Kidney (tissue), 14 donors: ENCODE measurements around the gene OR2S2. TPM values are rescaled to one million over a fixed set of nuclear protein-coding genes. Genes with fewer than 3 reads are reported as not detected.
"Not testable (repeated sequence)": the region's sequence is repeated elsewhere in the genome, so short reads cannot be mapped to it uniquely, and the experiment has no call there.

ENCODE experiments used
- DNase-seq, 5 donors: peaks; one replicate each; pipeline ENCODE4 v3.0.0-alpha.2; 2013 to 2020
- FAIRE-seq: peaks from 2 replicates; lab custom pipeline; 2012; peaks lifted over from hg19 to GRCh38; lab: Jason Lieb, UNC
- H3K27ac ChIP-seq, 2 donors: one replicate each; pipeline ENCODE4 v1.7.0; 2013; ENCODE audit warnings: low read depth in 2 of 2, low read length in 2 of 2, inconsistent platforms in 1 of 2
- H3K27me3 ChIP-seq: one replicate; pipeline ENCODE4 v1.7.1; 2013; ENCODE audit warnings: low read length, inconsistent platforms; ENCODE audit not compliant: control insufficient read depth, insufficient read depth
- H3K36me3 ChIP-seq, 3 donors: one replicate each; pipeline versions ENCODE4 v1.7.0 to v1.7.1; 2013; ENCODE audit warnings: low read length in 3 of 3, control low read depth in 1 of 3, inconsistent platforms in 1 of 3; ENCODE audit not compliant: insufficient read depth in 3 of 3, control insufficient read depth in 2 of 3
- H3K4me1 ChIP-seq, 3 donors: one replicate each; pipeline versions ENCODE4 v1.7.0 to v1.7.1; 2013; ENCODE audit warnings: low read length in 3 of 3, inconsistent platforms in 1 of 3, low read depth in 1 of 3; ENCODE audit not compliant: control insufficient read depth in 2 of 3, insufficient read depth in 2 of 3
- H3K4me3 ChIP-seq, 3 donors: one replicate each; pipeline versions ENCODE4 v1.7.0 to v1.8.1; 2013; ENCODE audit warnings: low read length in 3 of 3, control low read depth in 1 of 3, inconsistent platforms in 1 of 3
- H3K9ac ChIP-seq, 3 donors: one replicate each; pipeline versions ENCODE4 v1.7.0 to v1.7.1; 2013; ENCODE audit warnings: low read length in 3 of 3, control low read depth in 1 of 3, inconsistent platforms in 1 of 3
- H3K9me3 ChIP-seq, 3 donors: one replicate each; pipeline versions ENCODE4 v1.7.0 to v1.7.1; 2013; ENCODE audit warnings: low read length in 3 of 3, control low read depth in 1 of 3, inconsistent platforms in 1 of 3; ENCODE audit not compliant: control insufficient read depth in 2 of 3, insufficient read depth in 1 of 3
- CTCF ChIP-seq: IDR thresholded peaks from 3 replicates; pipeline ENCODE4 v1.5.1; 2012; ENCODE audit warnings: mild to moderate bottlenecking, moderate library complexity, borderline replicate concordance; ENCODE audit not compliant: insufficient read depth; ENCODE audit errors: extremely low read depth
- intact Hi-C: fragments of 100-400 bp; cut with DNase I; formaldehyde crosslinking; loops from one replicate; pipeline ENCODE4 v1.11.1; 2022
- polyA plus RNA-seq: library from polyadenylated mRNA; stranded (reverse); fragments of 350-450 nt; fragmentation: Illumina TruSeq; extraction: RNeasy Lipid Tissue Mini Kit (QIAGEN cat#74804); gene quantifications from one replicate; pipeline ENCODE4 v1.2.3, GENCODE V29; 2014; ENCODE audit warnings: low read depth, low replicate concordance; ENCODE audit not compliant: insufficient read depth
- total RNA-seq: library from RNA; stranded (reverse); fragmentation: NEBNext Ultra II Directional; extraction: Animal tissue kit (Norgen Biotek cat#: 25700); gene quantifications from one replicate; pipeline ENCODE4 v1.2.1, GENCODE V29; 2021
- donor health status: control.
- donor health status: control.
- donor health status: control.
- donor health status: control.
- donor health status: control.
- donor health status: DM: yes; HTN: yes; CAD: no.
- donor health status: Normal renal cell carcinoma (clear cell type).

OR2S2 gene
- total and polyA plus RNA-seq, 2 donors from 2014 or later = not detected

DNA sequence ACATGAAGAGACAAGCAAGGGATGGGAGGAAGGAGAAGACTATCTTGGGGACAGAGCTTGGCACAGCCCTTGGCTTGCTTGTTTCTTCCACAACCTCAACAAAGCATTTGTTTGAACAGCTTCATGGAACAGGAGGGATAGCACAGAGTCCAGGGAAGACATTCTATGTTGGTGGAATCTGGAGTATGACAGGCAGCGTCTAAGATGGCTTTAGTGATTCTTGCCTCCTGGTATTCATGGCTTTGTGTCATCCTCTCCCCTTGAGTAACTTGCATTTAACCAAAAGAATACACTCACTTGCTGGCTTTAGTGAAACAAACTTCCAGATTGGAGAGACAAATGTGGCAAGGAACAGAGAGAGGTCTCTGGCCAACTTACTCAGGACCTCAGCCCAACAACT, 47.9 kb upstream of the OR2S2 start:
- H3K27me3 ChIP-seq = no peaks in the 10 kb centered on the region
- H3K9ac ChIP-seq = no peak overlapping the region
- DNase-seq (no peak), FAIRE-seq (no peak)
- peaks cover 0 to 6% (median 5%) of the 10 kb centered on the region in 3 donors for H3K9me3 ChIP-seq
- no peaks in the 10 kb centered on the region for H3K4me1 ChIP-seq
- H3K27ac ChIP-seq = no peak overlapping the region
- H3K36me3 ChIP-seq = no peaks in the 10 kb centered on the region
- TF ChIP-seq CTCF = no peak
- intact Hi-C loops = no loop called here
- no peak overlapping the region for H3K4me3 ChIP-seq

- Histone ChIP-seq H3K4me3 (no peak overlapping the region), H3K4me1 (no peaks in the 10 kb centered on the region), H3K27ac (no peak overlapping the region), H3K9ac (no peak overlapping the region), H3K9me3 (peaks cover 0 to 10% (median 0%) of the 10 kb centered on the region in 3 donors), H3K36me3 (no peaks in the 10 kb centered on the region), H3K27me3 (no peaks in the 10 kb centered on the region)
- no peak for TF ChIP-seq CTCF
- FAIRE-seq (no peak), DNase-seq (no peak)
- intact Hi-C loops = no loop called here
Measured at GRCh38 chr9:35998333-35998732, 40.4 kb upstream of the OR2S2 start.

DNA sequence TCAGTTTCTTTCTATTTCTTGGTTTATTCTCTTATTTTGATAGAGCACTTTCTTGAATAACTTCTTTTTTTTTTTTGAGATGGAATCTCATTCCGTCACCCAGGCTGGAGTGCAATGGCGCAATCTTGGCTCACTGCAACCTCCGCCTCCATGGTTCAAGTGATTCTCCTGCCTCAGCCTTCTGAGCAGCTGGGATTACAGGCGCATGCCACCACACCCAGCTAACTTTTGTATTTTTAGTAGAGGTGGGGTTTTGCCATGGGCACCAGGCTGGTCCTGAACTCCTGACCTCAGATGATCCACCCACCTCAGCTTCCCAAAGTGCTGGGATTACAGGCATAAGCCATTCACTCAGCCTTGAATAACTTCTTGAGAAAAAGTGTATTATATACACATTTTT, 39.1 kb upstream of the OR2S2 start:
- H3K9me3 ChIP-seq, H3K27me3 ChIP-seq, intact Hi-C loops, H3K36me3 ChIP-seq, FAIRE-seq, H3K27ac ChIP-seq, H3K4me3 ChIP-seq, DNase-seq, H3K9ac ChIP-seq, H3K4me1 ChIP-seq: not testable (repeated sequence)

- no peak for FAIRE-seq
Measured at GRCh38 chr9:35996358-35996970, 38.5 kb upstream of the OR2S2 start.

More at GRCh38 chr9:35996358-35996970, 38.5 kb upstream of the OR2S2 start:
- no peak for TF ChIP-seq CTCF
- Histone ChIP-seq H3K27me3 (no peaks in the 10 kb centered on the region), H3K9me3 (peaks cover 0 to 10% (median 0%) of the 10 kb centered on the region in 3 donors), H3K9ac (no peak overlapping the region), H3K36me3 (no peaks in the 10 kb centered on the region), H3K4me1 (no peaks in the 10 kb centered on the region), H3K4me3 (no peak overlapping the region), H3K27ac (no peak overlapping the region)
- no peak for DNase-seq
- intact Hi-C loops = no loop called here
